Measurements from ENCODE around the gene RELN.

- no peak for TF ChIP-seq CTCF (IDR thresholded peaks at IDR 0.05)
- no peak for TF ChIP-seq EZH2 (IDR thresholded peaks at IDR 0.05; ENCODE audit: borderline replicate concordance, insufficient read depth, low read depth, low read length, poor library complexity, severe bottlenecking)
Observed at GRCh38 chr7:103967401-103967800, 22.1 kb downstream of the RELN start.

All from B cell (primary cell).